SK-N-SH (cell line): ENCODE measurements around the gene RPGRIP1L. TPM values are rescaled to one million over a fixed set of nuclear protein-coding genes. Genes with fewer than 3 reads are reported as not detected.

Experiments used
- CTCF ChIA-PET: fragments of 300-600, 350-600 bp; formaldehyde crosslinking; extraction: SDS; loops from one replicate; lab custom pipeline; 2021; lab: Yijun Ruan, JAX
- POLR2A ChIA-PET: fragments of 350-600 bp; sonication (Branson Sonifier 250); formaldehyde crosslinking; extraction: SDS; loops from one replicate; lab custom pipeline; 2020; ENCODE audit warnings: antibody characterized with exemption, inconsistent platforms; lab: Yijun Ruan, JAX
- DNase-seq: peaks from one replicate; pipeline ENCODE4 v3.0.0; 2012
- H2AFZ ChIP-seq: fragments of 200-600 bp; sonication (generic); 2 replicates; pipeline ENCODE4 v1.8.1; 2016; ENCODE audit warnings: antibody characterized with exemption, mild to moderate bottlenecking, low read depth
- H3F3A ChIP-seq: fragments of 200-600 bp; sonication (generic); replicated peaks from 2 replicates; pipeline ENCODE3; 2016; ENCODE audit warnings: antibody characterized with exemption, mild to moderate bottlenecking; ENCODE audit not compliant: insufficient read depth
- H3K27ac ChIP-seq, 2 experiments: fragments of 200-500 bp in 1 of 2; fragments of 200-600 bp in 1 of 2; sonication (Bioruptor generic) in 1 of 2; sonication (generic), shearing (Covaris generic) in 1 of 2; 2 replicates each; pipeline versions ENCODE4 v1.5.1 to v1.6.1; 2014 to 2016; ENCODE audit warnings: low read depth in 2 of 2, inconsistent platforms in 1 of 2, low read length in 1 of 2, mild to moderate bottlenecking in 1 of 2, mixed read lengths in 1 of 2
- H3K27me3 ChIP-seq: fragments of 200-600 bp; sonication (generic), shearing (Covaris generic); 2 replicates; pipeline ENCODE4 v1.6.1; 2016; ENCODE audit warnings: mixed run types; ENCODE audit not compliant: insufficient read depth
- H3K36me3 ChIP-seq, 2 experiments: fragments of 200-500 bp in 1 of 2; fragments of 200-600 bp in 1 of 2; sonication (Bioruptor generic) in 1 of 2; sonication (generic) in 1 of 2; replicated peaks in 1 of 2; 2 replicates each; pipeline versions ENCODE3 to v1.5.1; 2014 to 2016; ENCODE audit warnings: low read length in 1 of 2, mild to moderate bottlenecking in 1 of 2; ENCODE audit not compliant: insufficient read depth in 2 of 2, control insufficient read depth in 1 of 2
- H3K4me1 ChIP-seq, 2 experiments: fragments of 200-500 bp in 1 of 2; fragments of 200-600 bp in 1 of 2; sonication (Bioruptor generic) in 1 of 2; sonication (generic), shearing (Covaris generic) in 1 of 2; 2 replicates each; pipeline versions ENCODE4 v1.5.1 to v1.6.1; 2014 to 2016; ENCODE audit warnings: low read depth in 1 of 2, low read length in 1 of 2, mixed run types in 1 of 2; ENCODE audit not compliant: insufficient read depth in 2 of 2, control insufficient read depth in 1 of 2
- H3K4me2 ChIP-seq: fragments of 200-600 bp; sonication (generic), shearing (Covaris generic); 2 replicates; pipeline ENCODE4 v1.6.1; 2017; ENCODE audit warnings: mixed run types
- H3K4me3 ChIP-seq, 2 experiments: fragments of 200-500 bp in 1 of 2; fragments of 200-600 bp in 1 of 2; sonication (Bioruptor generic) in 1 of 2; sonication (generic), shearing (Covaris generic) in 1 of 2; 2 replicates each; pipeline versions ENCODE4 v1.5.1 to v1.8.1; 2014 to 2016; ENCODE audit warnings: low read depth in 2 of 2, inconsistent platforms in 1 of 2, low read length in 1 of 2, mild to moderate bottlenecking in 1 of 2, mixed read lengths in 1 of 2, moderate library complexity in 1 of 2
- H3K79me2 ChIP-seq: fragments of 200-600 bp; sonication (generic); 2 replicates; pipeline ENCODE4 v1.8.1; 2017; ENCODE audit warnings: mild to moderate bottlenecking; ENCODE audit not compliant: insufficient read depth
- H3K9ac ChIP-seq: fragments of 200-600 bp; sonication (generic); 2 replicates; pipeline ENCODE4 v1.6.1; 2017; ENCODE audit warnings: mixed run types
- H3K9me2 ChIP-seq: fragments of 200-600 bp; sonication (generic); 2 replicates; pipeline ENCODE4 v1.6.1; 2017; ENCODE audit warnings: mixed run types
- H3K9me3 ChIP-seq: fragments of 200-600 bp; sonication (generic); 2 replicates; pipeline ENCODE4 v1.6.1; 2017; ENCODE audit warnings: mixed run types, mild to moderate bottlenecking, moderate library complexity
- H4K20me1 ChIP-seq: fragments of 200-600 bp; sonication (generic); 2 replicates; pipeline ENCODE4 v1.6.1; 2017; ENCODE audit warnings: mild to moderate bottlenecking, mixed run types; ENCODE audit not compliant: insufficient read depth
- CHD2 ChIP-seq: fragments of 150-350 bp; IDR thresholded peaks from 2 replicates; pipeline ENCODE4 v1.6.1; 2018; ENCODE audit warnings: low read length; ENCODE audit not compliant: partially characterized antibody
- EP300 ChIP-seq, 2 experiments: IDR thresholded peaks; 2 replicates each; pipeline versions ENCODE4 v1.4.0 to v1.6.1; 2012; ENCODE audit warnings: borderline replicate concordance in 1 of 2, low read depth in 1 of 2, low read length in 1 of 2
- EZH2phosphoT487 ChIP-seq: fragments of 200-600 bp; sonication (generic); IDR thresholded peaks from 2 replicates; pipeline ENCODE4 v1.6.1; 2017; ENCODE audit warnings: low read depth, mixed run types, mild to moderate bottlenecking, antibody characterized with exemption, moderate library complexity, borderline replicate concordance
- FOSL2 ChIP-seq: IDR thresholded peaks from 2 replicates; pipeline ENCODE4 v1.4.0; 2012; ENCODE audit warnings: low read depth, mild to moderate bottlenecking, moderate library complexity, borderline replicate concordance
- FOXJ3 ChIP-seq: sonication (generic); formaldehyde crosslinking; IDR thresholded peaks from 2 replicates; pipeline ENCODE4 v1.5.1; 2020; ENCODE audit warnings: mild to moderate bottlenecking, missing genetic modification reagents
- GABPA ChIP-seq: IDR thresholded peaks from 2 replicates; pipeline ENCODE4 v1.4.0; 2012; ENCODE audit warnings: low read depth, mild to moderate bottlenecking
- GATA2 ChIP-seq: sonication (generic); formaldehyde crosslinking; IDR thresholded peaks from 2 replicates; pipeline ENCODE4 v1.5.0; 2020; ENCODE audit warnings: mild to moderate bottlenecking, missing genetic modification reagents
- MEF2A ChIP-seq: IDR thresholded peaks from 2 replicates; pipeline ENCODE4 v1.4.0; 2012; ENCODE audit warnings: low read depth, borderline replicate concordance
- MXI1 ChIP-seq: IDR thresholded peaks from 2 replicates; pipeline ENCODE4 v1.6.1; 2012; ENCODE audit warnings: mild to moderate bottlenecking, low read depth, low read length, improper control_type of control experiment
- NFIC ChIP-seq: IDR thresholded peaks from 2 replicates; pipeline ENCODE4 v1.4.0; 2012; ENCODE audit warnings: borderline replicate concordance
- PBX3 ChIP-seq: IDR thresholded peaks from 2 replicates; pipeline ENCODE4; 2012
- RAD21 ChIP-seq: IDR thresholded peaks from 2 replicates; pipeline ENCODE4 v1.6.1; 2012; ENCODE audit warnings: mild to moderate bottlenecking, low read length
- RCOR1 ChIP-seq: fragments of 150-350 bp; IDR thresholded peaks from 2 replicates; pipeline ENCODE4 v1.6.1; 2017; ENCODE audit warnings: antibody characterized with exemption, low read length
- RXRA ChIP-seq: IDR thresholded peaks from 2 replicates; pipeline ENCODE4 v1.4.0; 2012; ENCODE audit warnings: low read depth, mild to moderate bottlenecking, borderline replicate concordance
- SIN3A ChIP-seq: IDR thresholded peaks from 2 replicates; pipeline ENCODE4 v1.6.1; 2012; ENCODE audit warnings: low read depth, mild to moderate bottlenecking, low read length, moderate library complexity, borderline replicate concordance
- TEAD4 ChIP-seq: IDR thresholded peaks from 2 replicates; pipeline ENCODE4 v1.4.0; 2012; ENCODE audit warnings: mild to moderate bottlenecking, borderline replicate concordance; ENCODE audit not compliant: insufficient read depth
- USF1 ChIP-seq: IDR thresholded peaks from 2 replicates; pipeline ENCODE4 v1.4.0; 2012; ENCODE audit warnings: low read depth, borderline replicate concordance
- WGBS: methylation state at CpG from one replicate; pipeline ENCODE4 v1.1.6; 2017; ENCODE audit warnings: low lambda C conversion rate; 5-methylcytosine and 5-hydroxymethylcytosine counted together
- polyA plus RNA-seq, 3 experiments: library from polyadenylated mRNA; depleted of rRNA; stranded (reverse); fragments of >200 nt; gene quantifications; 2 replicates each; pipeline ENCODE4 v1.2.3, GENCODE V29; 2012
- TF ChIP-seq, protein P1 (sequence below): IDR thresholded peaks from 2 replicates; pipeline ENCODE4 v1.6.1; 2012; ENCODE audit warnings: mild to moderate bottlenecking, low read depth, low read length, moderate library complexity
- TF ChIP-seq, protein P2 (sequence below): IDR thresholded peaks from 2 replicates; pipeline ENCODE4 v1.4.0; 2012; ENCODE audit warnings: low read depth
- TF ChIP-seq, protein P3 (sequence below): fragments of 150-350 bp; IDR thresholded peaks from 2 replicates; pipeline ENCODE4 v1.6.1; 2016; ENCODE audit warnings: mild to moderate bottlenecking, low read depth, low read length

Gene RPGRIP1L
- polyA plus RNA-seq, 1 of the 3 experiments (the other 2 are of a cell fraction), result 5.7 TPM

DNA sequence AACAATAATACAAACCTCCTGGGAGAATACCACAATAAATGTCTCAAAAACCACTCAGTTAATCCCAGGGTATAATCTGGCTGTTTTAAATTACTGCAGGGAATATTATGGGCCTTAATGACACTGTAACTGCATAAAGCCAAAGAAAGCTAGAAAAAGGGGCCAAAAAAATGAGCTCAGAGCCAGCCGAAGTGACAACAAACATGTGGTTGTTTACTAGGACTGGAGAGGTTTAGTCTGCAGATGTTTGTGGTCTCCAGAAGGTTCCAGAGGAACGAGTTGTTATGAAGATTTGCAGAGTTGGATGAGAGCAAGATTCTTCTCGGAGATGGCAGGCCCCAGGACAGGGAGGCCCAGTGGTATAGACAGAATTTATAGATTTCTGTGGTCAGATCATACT lies 103.5 kb downstream of the RPGRIP1L start:
- no peak overlapping the region for H3K9ac ChIP-seq
- TF ChIP-seq RCOR1 (no peak), MXI1 (no peak), TEAD4 (no peak), EZH2phosphoT487 (no peak), PBX3 (no peak), MEF2A (no peak), SIN3A (no peak), GATA2 (no peak), RXRA (no peak)
- TF ChIP-seq, protein P1, sequence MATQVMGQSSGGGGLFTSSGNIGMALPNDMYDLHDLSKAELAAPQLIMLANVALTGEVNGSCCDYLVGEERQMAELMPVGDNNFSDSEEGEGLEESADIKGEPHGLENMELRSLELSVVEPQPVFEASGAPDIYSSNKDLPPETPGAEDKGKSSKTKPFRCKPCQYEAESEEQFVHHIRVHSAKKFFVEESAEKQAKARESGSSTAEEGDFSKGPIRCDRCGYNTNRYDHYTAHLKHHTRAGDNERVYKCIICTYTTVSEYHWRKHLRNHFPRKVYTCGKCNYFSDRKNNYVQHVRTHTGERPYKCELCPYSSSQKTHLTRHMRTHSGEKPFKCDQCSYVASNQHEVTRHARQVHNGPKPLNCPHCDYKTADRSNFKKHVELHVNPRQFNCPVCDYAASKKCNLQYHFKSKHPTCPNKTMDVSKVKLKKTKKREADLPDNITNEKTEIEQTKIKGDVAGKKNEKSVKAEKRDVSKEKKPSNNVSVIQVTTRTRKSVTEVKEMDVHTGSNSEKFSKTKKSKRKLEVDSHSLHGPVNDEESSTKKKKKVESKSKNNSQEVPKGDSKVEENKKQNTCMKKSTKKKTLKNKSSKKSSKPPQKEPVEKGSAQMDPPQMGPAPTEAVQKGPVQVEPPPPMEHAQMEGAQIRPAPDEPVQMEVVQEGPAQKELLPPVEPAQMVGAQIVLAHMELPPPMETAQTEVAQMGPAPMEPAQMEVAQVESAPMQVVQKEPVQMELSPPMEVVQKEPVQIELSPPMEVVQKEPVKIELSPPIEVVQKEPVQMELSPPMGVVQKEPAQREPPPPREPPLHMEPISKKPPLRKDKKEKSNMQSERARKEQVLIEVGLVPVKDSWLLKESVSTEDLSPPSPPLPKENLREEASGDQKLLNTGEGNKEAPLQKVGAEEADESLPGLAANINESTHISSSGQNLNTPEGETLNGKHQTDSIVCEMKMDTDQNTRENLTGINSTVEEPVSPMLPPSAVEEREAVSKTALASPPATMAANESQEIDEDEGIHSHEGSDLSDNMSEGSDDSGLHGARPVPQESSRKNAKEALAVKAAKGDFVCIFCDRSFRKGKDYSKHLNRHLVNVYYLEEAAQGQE, result no peak
- TF ChIP-seq, all 33 proteins: peak for 0
- ChIA-PET CTCF (no interaction called here), POLR2A (no interaction called here)
- peaks cover 8 to 14% of the 10 kb centered on the region in 2 experiments for H3K36me3 ChIP-seq
- no peak overlapping the region for H2AFZ ChIP-seq
- no peaks in the 10 kb centered on the region for H3K79me2 ChIP-seq
- no peak for DNase-seq
- no peaks in the 10 kb centered on the region for H3F3A ChIP-seq
- no peak overlapping the region for H3K4me2 ChIP-seq
- H3K27me3 ChIP-seq, result no peaks in the 10 kb centered on the region
- no peaks in the 10 kb centered on the region for H4K20me1 ChIP-seq
- 82% methylated on average over 3 of the region's 3 CpGs for WGBS
- H3K27ac ChIP-seq, result no peak overlapping the region
- H3K4me1 ChIP-seq, result no peaks in the 10 kb centered on the region
- H3K9me2 ChIP-seq, result no peaks in the 10 kb centered on the region
- H3K4me3 ChIP-seq, result no peak overlapping the region
- H3K9me3 ChIP-seq, result no peaks in the 10 kb centered on the region

DNA sequence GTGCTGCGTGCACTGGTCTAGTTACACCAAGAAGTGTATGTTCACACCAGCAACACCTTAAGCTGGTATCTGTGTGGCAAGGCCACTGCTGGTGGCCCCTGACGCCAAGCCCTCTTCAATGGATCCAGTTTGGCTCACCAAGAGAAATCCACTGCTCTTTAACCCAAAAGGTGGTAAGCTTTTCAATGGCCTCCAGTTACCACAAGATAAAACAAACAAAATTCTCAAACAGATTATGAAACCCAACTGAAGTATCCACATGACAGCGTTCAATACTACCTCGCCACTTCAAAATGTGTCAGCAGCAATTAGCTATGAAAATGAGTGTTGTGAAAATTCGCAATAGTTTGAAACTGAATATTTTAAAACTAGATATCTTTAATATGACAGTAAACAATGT lies 104.1 kb downstream of the RPGRIP1L start:
- POLR2A ChIA-PET, result no interaction called here
- Histone ChIP-seq H3K4me3 (no peak overlapping the region), H3K4me2 (no peak overlapping the region), H3K4me1 (no peaks in the 10 kb centered on the region), H2AFZ (no peak overlapping the region), H3K27me3 (no peaks in the 10 kb centered on the region), H3K36me3 (peaks cover 5 to 14% of the 10 kb centered on the region in 2 experiments), H3K27ac (no peak overlapping the region), H4K20me1 (no peaks in the 10 kb centered on the region), H3K79me2 (no peaks in the 10 kb centered on the region), H3K9me2 (no peaks in the 10 kb centered on the region), H3K9ac (no peak overlapping the region), H3K9me3 (no peaks in the 10 kb centered on the region), H3F3A (no peaks in the 10 kb centered on the region)
- CTCF ChIA-PET, result no interaction called here
- 95% methylated on average over 5 of the region's 5 CpGs for WGBS
- DNase-seq, result no peak
- TF ChIP-seq MEF2A (no peak), EP300 (IDR thresholded peaks at IDR 0.05; ENCODE audit: borderline replicate concordance in 1 of 2, low read depth in 1 of 2, low read length in 1 of 2) (no peak), NFIC (no peak), CHD2 (no peak), RAD21 (no peak), FOXJ3 (CRISPR knock-in tag) (no peak), PBX3 (no peak), GABPA (no peak), FOSL2 (no peak), USF1 (no peak), MXI1 (no peak)
- TF ChIP-seq, protein P2, sequence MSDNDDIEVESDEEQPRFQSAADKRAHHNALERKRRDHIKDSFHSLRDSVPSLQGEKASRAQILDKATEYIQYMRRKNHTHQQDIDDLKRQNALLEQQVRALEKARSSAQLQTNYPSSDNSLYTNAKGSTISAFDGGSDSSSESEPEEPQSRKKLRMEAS, result no peak
- TF ChIP-seq, protein P3, sequence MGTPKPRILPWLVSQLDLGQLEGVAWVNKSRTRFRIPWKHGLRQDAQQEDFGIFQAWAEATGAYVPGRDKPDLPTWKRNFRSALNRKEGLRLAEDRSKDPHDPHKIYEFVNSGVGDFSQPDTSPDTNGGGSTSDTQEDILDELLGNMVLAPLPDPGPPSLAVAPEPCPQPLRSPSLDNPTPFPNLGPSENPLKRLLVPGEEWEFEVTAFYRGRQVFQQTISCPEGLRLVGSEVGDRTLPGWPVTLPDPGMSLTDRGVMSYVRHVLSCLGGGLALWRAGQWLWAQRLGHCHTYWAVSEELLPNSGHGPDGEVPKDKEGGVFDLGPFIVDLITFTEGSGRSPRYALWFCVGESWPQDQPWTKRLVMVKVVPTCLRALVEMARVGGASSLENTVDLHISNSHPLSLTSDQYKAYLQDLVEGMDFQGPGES, result no peak
